ENCODE data around the gene TPD52L2.
"Not testable (repeated sequence)": the region's sequence is repeated elsewhere in the genome, so short reads cannot be mapped to it uniquely, and the experiment has no call there.

Gene TPD52L2

GRCh38 chr20:63855363-63856097 lies 9.5 kb upstream of the TPD52L2 start:
- DNase-seq (ENCODE audit: low read depth in 2 of 3, low spot score in 1 of 3) = no peak

- no peak for DNase-seq (ENCODE audit: low read depth in 2 of 3, low spot score in 1 of 3)
These were observed 9.0 kb upstream of the TPD52L2 start for GRCh38 chr20:63856098-63856511.

- DNase-seq (ENCODE audit: low read depth in 2 of 3, low spot score in 1 of 3) = no peak
These were observed 7.2 kb upstream of the TPD52L2 start for GRCh38 chr20:63857764-63858392.

- DNase-seq (ENCODE audit: low read depth in 2 of 3, low spot score in 1 of 3) = no peak
These were observed 6.5 kb upstream of the TPD52L2 start for GRCh38 chr20:63858393-63859165.

- no peak for DNase-seq (ENCODE audit: low read depth in 2 of 3, low spot score in 1 of 3)
These were observed 5.8 kb upstream of the TPD52L2 start for GRCh38 chr20:63859166-63859699.

GRCh38 chr20:63860325-63861051 lies 4.6 kb upstream of the TPD52L2 start:
- no peak for DNase-seq (ENCODE audit: low read depth in 2 of 3, low spot score in 1 of 3)

- no peak for DNase-seq (ENCODE audit: low read depth in 2 of 3, low spot score in 1 of 3)
These were observed 3.6 kb upstream of the TPD52L2 start, which contains the start of gene ABHD16B for GRCh38 chr20:63861365-63861934. ABHD16B (plus strand) TSS chr20:63861498; CDS start chr20:63861541, 43 bp downstream.

GRCh38 chr20:63861981-63862901 lies 2.8 kb upstream of the TPD52L2 start:
- DNase-seq (ENCODE audit: low read depth in 2 of 3, low spot score in 1 of 3) = no peak

GRCh38 chr20:63863021-63863797 lies 1.9 kb upstream of the TPD52L2 start:
- DNase-seq (ENCODE audit: low read depth in 2 of 3, low spot score in 1 of 3) = no peak

- DNase-seq (ENCODE audit: low read depth in 2 of 3, low spot score in 1 of 3) = peak; percentile 58 to 72 (median 63)
These were observed 1.1 kb upstream of the TPD52L2 start for GRCh38 chr20:63863798-63864544.

- no peak for DNase-seq (ENCODE audit: low read depth in 2 of 3, low spot score in 1 of 3)
These were observed 509 bp upstream of the TPD52L2 start for GRCh38 chr20:63864545-63864977.

GRCh38 chr20:63867042-63867441 lies 2.0 kb downstream of the TPD52L2 start:
- not testable (repeated sequence) for DNase-seq (ENCODE audit: low read depth in 2 of 3, low spot score in 1 of 3)

GRCh38 chr20:63868264-63868663 lies 3.2 kb downstream of the TPD52L2 start:
- no peak for DNase-seq (ENCODE audit: low read depth in 2 of 3, low spot score in 1 of 3)

GRCh38 chr20:63873477-63873971 lies 8.5 kb downstream of the TPD52L2 start:
- DNase-seq (ENCODE audit: low read depth in 2 of 3, low spot score in 1 of 3) = peak in 2 of 3 donors; percentile 23 to 37

GRCh38 chr20:63874241-63874640 lies 9.2 kb downstream of the TPD52L2 start:
- not testable (repeated sequence) for DNase-seq (ENCODE audit: low read depth in 2 of 3, low spot score in 1 of 3)

GRCh38 chr20:63876489-63877036 lies 11.5 kb downstream of the TPD52L2 start:
- DNase-seq (ENCODE audit: low read depth in 2 of 3, low spot score in 1 of 3) = no peak

GRCh38 chr20:63877755-63878470 lies 12.8 kb downstream of the TPD52L2 start:
- DNase-seq (ENCODE audit: low read depth in 2 of 3, low spot score in 1 of 3) = no peak
